HG02943 (cell line): ENCODE results near the gene ZNF485.

Source experiments
- ATAC-seq: cut with Tn5 transposase; IDR thresholded peaks from one replicate; pipeline ENCODE4 v1.9.1; 2021; ENCODE audit warnings: mild to moderate bottlenecking, low read depth, moderate library complexity; ENCODE audit not compliant: unreplicated experiment

Gene ZNF485

GRCh38 chr10:43666552-43666951 is 60.3 kb downstream of the ZNF485 start:
- no peak for ATAC-seq

DNA sequence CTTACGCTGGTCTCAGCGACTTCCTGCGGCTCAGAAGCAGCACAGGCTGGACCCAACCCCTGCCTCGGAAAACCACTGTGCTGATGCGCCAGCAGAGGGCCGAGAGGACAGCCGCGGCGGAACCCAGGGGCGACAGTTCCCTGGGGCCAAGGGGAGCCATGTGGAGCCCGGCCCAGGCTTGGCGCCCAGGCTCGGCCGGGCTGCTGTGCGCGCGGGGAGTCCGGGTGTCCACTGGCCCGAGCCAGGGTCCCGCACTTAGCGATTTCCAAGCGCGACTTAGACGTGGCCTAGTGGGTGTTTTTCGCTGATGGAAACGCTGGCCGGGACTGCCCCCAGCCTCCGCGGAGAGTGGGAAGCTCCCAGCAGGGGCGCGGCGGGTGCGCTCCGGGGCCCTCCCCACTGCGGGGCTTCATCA is 61.1 kb downstream of the ZNF485 start:
- ATAC-seq, result no peak
